ENCODE measurements around the gene AGPS.
"Not testable (repeated sequence)": the region's sequence is repeated elsewhere in the genome, so short reads cannot be mapped to it uniquely, and the experiment has no call there.

Gene AGPS

GRCh38 chr2:177391822-177392372, 676 bp upstream of the AGPS start:
- DNase-seq = no peak

DNA sequence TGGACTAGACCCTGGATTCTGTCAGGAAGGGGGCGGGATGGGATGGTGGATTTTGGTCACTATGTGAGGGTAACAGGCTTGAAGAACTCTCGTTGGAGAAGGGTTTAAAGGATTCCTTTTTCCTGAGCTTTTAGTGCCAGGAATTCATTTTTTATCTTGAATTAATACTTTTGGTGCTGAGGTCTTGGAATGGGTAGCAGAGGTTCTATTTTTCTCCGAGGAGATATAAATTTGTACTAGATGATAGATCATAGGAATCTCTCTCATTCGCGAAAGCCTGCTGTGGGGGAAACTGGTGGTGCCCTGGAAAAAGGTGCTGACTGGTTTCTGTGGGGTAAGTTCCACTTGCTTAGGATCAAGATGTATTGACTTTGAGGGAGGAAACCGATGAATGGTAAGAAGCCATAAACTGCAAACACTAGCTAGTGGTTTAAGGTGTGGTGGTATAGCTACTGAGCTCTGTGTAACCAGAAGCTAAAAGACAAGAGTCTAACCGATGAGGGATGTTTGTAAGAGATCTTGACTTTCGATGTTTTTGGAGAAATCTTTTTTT, 706 bp downstream of the AGPS start:
- no peak for DNase-seq

DNA sequence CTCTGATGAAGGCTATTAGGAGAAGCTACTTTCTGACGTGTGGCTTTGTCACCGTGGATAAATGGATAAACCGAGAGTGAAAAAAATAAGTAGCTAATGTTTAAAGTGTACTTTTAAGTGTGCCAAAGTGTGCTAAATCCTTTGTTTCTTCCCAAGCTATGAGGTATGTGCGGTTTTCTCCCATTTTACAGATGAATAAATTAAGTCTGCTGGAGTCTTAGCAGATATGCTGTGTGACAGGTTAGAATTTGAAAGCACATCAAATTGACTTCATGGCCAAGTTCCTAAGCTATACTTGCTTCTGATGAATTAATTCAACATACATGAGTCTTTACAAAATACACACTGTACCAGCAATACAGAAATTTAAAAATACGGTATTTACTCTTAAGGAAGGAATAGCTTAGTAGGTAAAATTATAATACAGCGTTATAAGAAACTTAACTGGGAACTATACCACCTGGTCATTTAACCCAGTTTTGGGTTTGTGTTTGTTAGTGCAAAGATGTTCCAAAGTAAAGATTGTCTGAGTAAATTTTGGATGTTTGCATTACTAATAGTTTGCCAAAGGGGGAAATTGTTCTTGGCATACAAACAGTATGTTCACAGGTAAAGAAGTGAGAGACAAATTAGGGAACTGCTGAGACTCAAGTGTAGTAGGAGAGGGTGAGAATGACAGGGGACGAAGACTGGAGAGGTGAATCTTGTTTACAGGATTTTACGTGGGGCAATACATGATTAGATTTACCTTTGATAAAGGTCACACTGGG, 1.4 kb downstream of the AGPS start:
- DNase-seq = no peak

GRCh38 chr2:177394594-177394973, 2.0 kb downstream of the AGPS start:
- no peak for DNase-seq

DNA sequence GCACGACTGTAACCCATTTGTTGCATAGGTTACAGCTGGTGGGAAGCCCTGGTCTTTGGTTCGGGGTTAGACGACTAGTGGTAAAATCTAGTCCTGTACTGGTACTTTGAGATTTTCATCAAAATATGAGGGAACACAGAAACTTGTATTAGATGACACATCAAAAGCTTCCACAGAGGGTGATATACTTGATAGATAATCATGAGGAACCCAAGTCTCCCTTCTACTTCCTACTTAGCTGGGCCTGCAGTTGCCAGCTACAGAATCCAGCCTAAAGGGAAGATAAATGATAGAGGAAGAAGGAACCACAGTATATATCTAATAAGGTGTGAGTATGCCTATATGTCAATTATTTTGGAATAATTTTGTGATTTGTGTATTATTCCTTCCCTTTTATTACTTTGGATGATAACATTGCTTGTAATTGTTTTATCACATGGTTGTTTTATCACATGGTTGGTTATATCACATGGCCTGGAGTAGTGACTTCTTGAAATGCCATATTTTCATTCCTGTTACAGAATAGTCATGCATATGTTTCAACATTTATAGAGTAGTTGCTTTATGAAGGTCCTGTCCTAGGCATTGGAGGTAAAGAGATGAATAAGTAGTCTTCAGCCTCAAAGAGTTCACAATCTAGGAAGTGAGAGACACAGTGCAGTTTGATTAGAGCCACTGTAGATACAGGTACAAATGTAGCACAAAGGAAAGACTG, 2.9 kb downstream of the AGPS start:
- DNase-seq = no peak

- no peak for DNase-seq
Observed at GRCh38 chr2:177396703-177397460, 4.3 kb downstream of the AGPS start.

- no peak for DNase-seq
Observed at GRCh38 chr2:177397481-177398289, 5.1 kb downstream of the AGPS start.

DNA sequence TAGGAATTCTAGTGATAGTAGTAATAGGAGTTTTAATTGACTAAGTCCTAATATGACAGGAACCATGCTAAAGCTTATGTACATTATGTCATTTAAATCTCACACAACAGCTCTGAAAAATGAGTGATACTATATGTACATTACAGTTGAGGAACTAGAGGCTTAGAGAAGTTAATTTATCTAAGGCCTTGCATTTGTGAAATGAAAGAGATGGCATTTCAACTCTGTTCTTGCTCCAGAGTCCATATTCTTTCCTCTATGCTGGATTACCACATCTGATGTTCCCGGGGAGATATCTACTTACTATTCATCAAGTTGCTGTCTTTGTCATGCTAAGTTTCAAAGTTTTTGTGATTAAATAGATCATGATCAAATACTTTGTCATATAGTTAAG, 5.7 kb downstream of the AGPS start:
- no peak for DNase-seq

DNA sequence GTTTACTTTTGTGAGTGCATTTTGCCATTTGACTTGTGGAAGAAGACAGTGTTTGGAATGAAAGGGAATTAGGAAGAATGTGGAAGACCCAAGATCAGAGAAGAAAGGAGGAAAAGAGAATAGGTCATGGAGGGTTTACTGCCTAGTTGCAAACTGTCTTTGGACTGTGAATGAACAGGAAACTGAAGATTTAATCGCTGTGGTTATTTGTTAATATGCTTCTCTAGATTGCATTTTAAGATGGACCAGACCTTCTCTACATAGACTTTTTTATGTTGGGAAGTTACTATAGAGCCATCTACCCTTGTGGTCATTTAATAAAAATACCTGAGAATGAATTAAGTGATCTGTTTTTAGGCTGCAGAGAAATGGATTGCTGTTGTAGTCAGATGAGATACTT, 6.2 kb downstream of the AGPS start:
- no peak for DNase-seq

GRCh38 chr2:177399376-177399775, 6.8 kb downstream of the AGPS start:
- DNase-seq = no peak

- no peak for DNase-seq
Observed at GRCh38 chr2:177400337-177400923, 7.9 kb downstream of the AGPS start.

GRCh38 chr2:177402096-177402495, 9.5 kb downstream of the AGPS start:
- DNase-seq = no peak

DNA sequence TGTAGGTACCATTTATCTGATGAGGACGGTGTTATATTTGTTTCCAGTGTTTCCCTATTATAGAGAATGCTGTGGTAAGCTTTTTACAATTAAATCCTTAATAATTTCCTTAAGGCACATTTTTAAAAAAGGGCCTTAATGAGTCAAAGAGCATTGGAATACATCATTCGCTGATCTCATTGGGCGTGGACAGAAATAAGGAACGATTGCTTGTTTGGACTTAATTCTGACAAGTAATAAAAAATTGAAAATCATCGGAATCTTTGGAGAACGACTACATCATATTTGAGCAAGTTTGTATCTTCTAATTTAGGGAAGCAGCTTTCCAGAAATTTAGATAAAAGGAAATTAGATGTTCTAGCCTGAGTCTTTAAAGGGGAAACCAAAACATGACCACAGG, 11.3 kb downstream of the AGPS start:
- DNase-seq = no peak

- DNase-seq = no peak
Observed at GRCh38 chr2:177404243-177404642, 11.7 kb downstream of the AGPS start.

GRCh38 chr2:177405029-177405692, 12.6 kb downstream of the AGPS start:
- DNase-seq = peak; percentile 12

DNA sequence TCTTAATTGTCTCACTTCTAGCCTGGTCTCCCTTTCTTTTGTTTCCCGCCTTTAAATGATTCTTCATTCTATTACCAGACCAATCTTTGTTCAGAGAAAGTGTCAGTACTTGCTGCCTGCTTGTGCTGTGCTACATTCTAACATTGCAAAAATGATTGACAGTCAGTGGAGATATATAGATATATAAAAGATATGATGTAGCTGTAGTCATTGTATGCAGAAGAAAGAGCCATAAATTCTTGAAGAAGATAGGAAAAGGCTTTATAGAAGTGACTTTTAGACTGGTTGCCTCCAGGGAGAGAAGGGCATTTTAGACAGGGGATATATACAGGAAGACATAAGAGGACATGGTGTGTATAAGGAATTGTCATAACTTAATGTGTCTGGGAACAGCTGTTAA, 13.6 kb downstream of the AGPS start:
- DNase-seq = no peak

- DNase-seq = no peak
Observed at GRCh38 chr2:177407031-177407430, 14.5 kb downstream of the AGPS start.

- DNase-seq = not testable (repeated sequence)
Observed at GRCh38 chr2:177410629-177411028, 18.1 kb downstream of the AGPS start.

DNA sequence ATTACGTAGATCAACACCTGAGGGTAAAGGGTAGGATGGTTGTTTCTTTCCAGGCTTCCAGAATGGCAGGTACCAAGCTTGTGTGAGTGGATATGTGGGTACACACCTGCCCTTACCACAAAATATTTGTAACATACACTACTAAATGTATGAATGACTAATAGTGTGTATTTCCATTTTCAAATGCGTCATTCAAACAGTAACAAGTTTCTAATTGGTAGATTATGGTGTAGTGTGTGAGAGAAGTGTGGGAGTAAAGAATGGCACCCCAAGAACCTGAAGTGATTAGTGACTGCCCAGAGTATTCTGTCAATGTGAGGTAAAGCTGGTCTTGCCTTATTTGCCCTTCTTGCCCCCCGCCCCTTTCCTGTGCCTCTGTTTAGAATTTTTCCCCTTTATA, 21.1 kb downstream of the AGPS start:
- no peak for DNase-seq

- no peak for DNase-seq
Observed at GRCh38 chr2:177419274-177419673, 26.7 kb downstream of the AGPS start.

DNA sequence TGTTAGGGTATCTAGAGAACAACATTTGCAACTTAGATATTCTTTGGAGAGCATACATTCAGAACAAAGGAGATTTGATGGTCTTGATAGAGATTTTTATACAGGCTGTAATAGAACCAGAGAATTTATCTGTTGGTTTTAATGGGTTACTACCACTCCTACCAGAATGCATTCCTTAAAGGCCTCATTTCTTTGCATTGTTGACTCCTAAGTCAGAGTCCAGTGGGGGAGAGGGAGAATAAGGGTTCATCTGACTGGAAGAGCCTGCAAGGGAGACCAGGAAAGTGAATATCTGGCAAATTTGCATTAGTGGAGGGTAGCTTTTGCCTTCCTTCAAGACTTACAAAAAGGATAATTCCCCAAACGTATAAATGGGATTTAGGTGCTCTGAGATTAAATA, 29.7 kb downstream of the AGPS start:
- no peak for DNase-seq

Data from NCI-H146 (cell line).